ENCODE measurements around the gene DNER. TPM values are rescaled to one million over a fixed set of nuclear protein-coding genes. Genes with fewer than 3 reads are reported as not detected.
"Not testable (repeated sequence)": the region's sequence is repeated elsewhere in the genome, so short reads cannot be mapped to it uniquely, and the experiment has no call there.

The DNER gene
- total RNA-seq, 1 experiment from 2014 or later = 2.9 TPM

DNA sequence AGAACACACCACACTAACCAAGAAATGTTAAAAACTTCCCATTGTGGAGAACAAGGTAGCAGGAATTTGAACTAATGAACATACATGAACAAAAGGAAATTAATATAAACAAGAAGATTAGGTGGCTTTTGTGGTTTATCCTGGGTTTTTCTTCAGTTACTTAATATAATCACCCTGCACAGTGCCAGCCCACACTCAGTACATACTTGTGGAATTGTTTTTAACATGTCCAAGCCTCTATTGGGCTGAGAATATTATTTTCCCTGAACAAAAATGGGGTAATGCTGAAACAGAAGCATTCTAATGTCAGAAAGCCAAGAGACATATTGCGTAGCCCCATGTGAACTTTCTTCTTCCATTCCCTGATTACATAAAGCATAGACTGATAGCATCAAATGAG lies 202.8 kb downstream of the DNER start:
- Histone ChIP-seq H4K20me1 (ENCODE audit: insufficient read depth) (no peaks in the 10 kb centered on the region), H3K36me3 (ENCODE audit: control insufficient read depth in 1 of 2, insufficient read depth in 2 of 2, low read length in 2 of 2) (no peaks in the 10 kb centered on the region), H3K9me2 (ENCODE audit: insufficient read depth) (0 out of 2 replicates have a peak, but pooled peaks cover 3% of the 10 kb centered on the region), H3K79me2 (ENCODE audit: insufficient read depth, low read length) (no peaks in the 10 kb centered on the region), H3K27me3 (ENCODE audit: insufficient read depth, low read length) (no peaks in the 10 kb centered on the region), H3K4me3 (replicated peaks in 1 of 2; ENCODE audit: low read depth in 1 of 2, low read length in 2 of 2) (no peak overlapping the region), H3K4me1 (ENCODE audit: control insufficient read depth in 1 of 2, insufficient read depth in 2 of 2, low read length in 2 of 2) (no peaks in the 10 kb centered on the region), H3K4me2 (ENCODE audit: low read length) (no peak overlapping the region), H3K9ac (ENCODE audit: low read length) (no peak overlapping the region), H3K27ac (ENCODE audit: low read depth, low read length) (no peak overlapping the region), H3K9me3 (ENCODE audit: control insufficient read depth in 1 of 2, insufficient read depth in 1 of 2, low read depth in 1 of 2, low read length in 2 of 2) (no peaks in the 10 kb centered on the region), H2AFZ (ENCODE audit: low read depth, low read length, poor library complexity, severe bottlenecking) (no peak overlapping the region)
- intact Hi-C loops (cut with micrococcal nuclease) = no loop called here
- no TSS peak for BruUV-seq (replicated peaks)
- no peak for DNase-seq (ENCODE audit: low read depth, low spot score)
- no peak for ATAC-seq
- TF ChIP-seq, protein P1, sequence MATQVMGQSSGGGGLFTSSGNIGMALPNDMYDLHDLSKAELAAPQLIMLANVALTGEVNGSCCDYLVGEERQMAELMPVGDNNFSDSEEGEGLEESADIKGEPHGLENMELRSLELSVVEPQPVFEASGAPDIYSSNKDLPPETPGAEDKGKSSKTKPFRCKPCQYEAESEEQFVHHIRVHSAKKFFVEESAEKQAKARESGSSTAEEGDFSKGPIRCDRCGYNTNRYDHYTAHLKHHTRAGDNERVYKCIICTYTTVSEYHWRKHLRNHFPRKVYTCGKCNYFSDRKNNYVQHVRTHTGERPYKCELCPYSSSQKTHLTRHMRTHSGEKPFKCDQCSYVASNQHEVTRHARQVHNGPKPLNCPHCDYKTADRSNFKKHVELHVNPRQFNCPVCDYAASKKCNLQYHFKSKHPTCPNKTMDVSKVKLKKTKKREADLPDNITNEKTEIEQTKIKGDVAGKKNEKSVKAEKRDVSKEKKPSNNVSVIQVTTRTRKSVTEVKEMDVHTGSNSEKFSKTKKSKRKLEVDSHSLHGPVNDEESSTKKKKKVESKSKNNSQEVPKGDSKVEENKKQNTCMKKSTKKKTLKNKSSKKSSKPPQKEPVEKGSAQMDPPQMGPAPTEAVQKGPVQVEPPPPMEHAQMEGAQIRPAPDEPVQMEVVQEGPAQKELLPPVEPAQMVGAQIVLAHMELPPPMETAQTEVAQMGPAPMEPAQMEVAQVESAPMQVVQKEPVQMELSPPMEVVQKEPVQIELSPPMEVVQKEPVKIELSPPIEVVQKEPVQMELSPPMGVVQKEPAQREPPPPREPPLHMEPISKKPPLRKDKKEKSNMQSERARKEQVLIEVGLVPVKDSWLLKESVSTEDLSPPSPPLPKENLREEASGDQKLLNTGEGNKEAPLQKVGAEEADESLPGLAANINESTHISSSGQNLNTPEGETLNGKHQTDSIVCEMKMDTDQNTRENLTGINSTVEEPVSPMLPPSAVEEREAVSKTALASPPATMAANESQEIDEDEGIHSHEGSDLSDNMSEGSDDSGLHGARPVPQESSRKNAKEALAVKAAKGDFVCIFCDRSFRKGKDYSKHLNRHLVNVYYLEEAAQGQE (IDR thresholded peaks at IDR 0.05; ENCODE audit: low read depth) = no peak
- no peak for TF ChIP-seq CEBPB (IDR thresholded peaks at IDR 0.05; ENCODE audit: low read depth)
- TF ChIP-seq EZH2phosphoT487 (IDR thresholded peaks at IDR 0.05; ENCODE audit: borderline replicate concordance) = no peak
- TF ChIP-seq RAD21 (IDR thresholded peaks at IDR 0.05; ENCODE audit: low read depth) = no peak
- TF ChIP-seq, protein P2, sequence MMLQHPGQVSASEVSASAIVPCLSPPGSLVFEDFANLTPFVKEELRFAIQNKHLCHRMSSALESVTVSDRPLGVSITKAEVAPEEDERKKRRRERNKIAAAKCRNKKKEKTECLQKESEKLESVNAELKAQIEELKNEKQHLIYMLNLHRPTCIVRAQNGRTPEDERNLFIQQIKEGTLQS (IDR thresholded peaks at IDR 0.05) = no peak
- no peak for TF ChIP-seq SP1 (IDR thresholded peaks at IDR 0.05; ENCODE audit: low read depth)
- TF ChIP-seq EGR1 (IDR thresholded peaks at IDR 0.05; ENCODE audit: low read depth) = no peak
- TF ChIP-seq FOSL1 (IDR thresholded peaks at IDR 0.05; ENCODE audit: low read depth) = no peak
- no peak for TF ChIP-seq ZNF274 (IDR thresholded peaks at IDR 0.05; ENCODE audit: low read depth, low read length)
- no peak for TF ChIP-seq SIN3A (IDR thresholded peaks at IDR 0.05; ENCODE audit: low read depth)
- CTCF ChIA-PET = no interaction called here
- RAD21 ChIA-PET (ENCODE audit: low non-redundant PET in 1 of 2, low total read pairs in 2 of 2, uncharacterized antibody in 2 of 2, unreplicated experiment in 2 of 2) = no interaction called here
- POLR2A ChIA-PET = no interaction called here

DNA sequence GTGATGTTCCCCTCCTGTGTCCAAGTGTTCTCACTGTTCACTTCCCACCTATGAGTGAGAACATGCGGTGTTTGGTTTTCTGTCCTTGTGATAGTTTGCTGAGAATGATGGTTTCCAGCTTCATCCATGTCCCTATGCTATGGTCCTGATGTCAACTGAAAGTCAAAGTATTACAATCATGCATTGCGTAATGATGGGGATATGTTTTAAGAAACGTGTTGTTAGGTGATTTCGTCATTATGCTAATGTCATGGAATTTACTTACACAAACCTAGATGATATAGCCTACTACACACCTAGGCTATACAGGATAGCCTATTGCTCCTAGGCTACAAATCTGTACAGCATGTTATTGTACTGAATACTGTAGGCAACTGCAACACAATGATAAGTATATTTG lies 207.7 kb downstream of the DNER start:
- H3K79me2 ChIP-seq (ENCODE audit: insufficient read depth, low read length); H4K20me1 ChIP-seq (ENCODE audit: insufficient read depth); POLR2A ChIA-PET; H3K4me2 ChIP-seq (ENCODE audit: low read length); intact Hi-C loops (cut with micrococcal nuclease); BruUV-seq (replicated peaks); H3K9me3 ChIP-seq (ENCODE audit: control insufficient read depth in 1 of 2, insufficient read depth in 1 of 2, low read depth in 1 of 2, low read length in 2 of 2); H3K27me3 ChIP-seq (ENCODE audit: insufficient read depth, low read length); H3K9ac ChIP-seq (ENCODE audit: low read length); H3K4me1 ChIP-seq (ENCODE audit: control insufficient read depth in 1 of 2, insufficient read depth in 2 of 2, low read length in 2 of 2); DNase-seq (ENCODE audit: low read depth, low spot score); H3K36me3 ChIP-seq (ENCODE audit: control insufficient read depth in 1 of 2, insufficient read depth in 2 of 2, low read length in 2 of 2); H3K4me3 ChIP-seq (replicated peaks in 1 of 2; ENCODE audit: low read depth in 1 of 2, low read length in 2 of 2); H3K27ac ChIP-seq (ENCODE audit: low read depth, low read length); CTCF ChIA-PET; H3K9me2 ChIP-seq (ENCODE audit: insufficient read depth); H2AFZ ChIP-seq (ENCODE audit: low read depth, low read length, poor library complexity, severe bottlenecking); ATAC-seq; RAD21 ChIA-PET (ENCODE audit: low non-redundant PET in 1 of 2, low total read pairs in 2 of 2, uncharacterized antibody in 2 of 2, unreplicated experiment in 2 of 2): not testable (repeated sequence)

Measured in HCT116 (cell line).